Measurements from ENCODE around the gene TMEM11.

The TMEM11 gene

GRCh38 chr17:21215935-21216334, 2.0 kb upstream of the TMEM11 start:
- H3K27ac ChIP-seq (ENCODE audit: low read length): no peak overlapping the region
- H3K4me3 ChIP-seq (ENCODE audit: low read length): no peak overlapping the region

GRCh38 chr17:21214777-21215541, 998 bp upstream of the TMEM11 start:
- no peak for DNase-seq

More at GRCh38 chr17:21215935-21216334, 2.0 kb upstream of the TMEM11 start:
- no peaks in the 10 kb centered on the region for H3K9me3 ChIP-seq (replicated peaks; ENCODE audit: insufficient read depth, low read length)
- H3K9me2 ChIP-seq (replicated peaks; ENCODE audit: insufficient read depth, low read length): no peaks in the 10 kb centered on the region
- H3K4me2 ChIP-seq (ENCODE audit: low read depth, low read length): no peak overlapping the region
- H3K4me1 ChIP-seq (ENCODE audit: low read length): peaks cover 15% of the 10 kb centered on the region
- no peak for DNase-seq
- peaks cover 62% of the 10 kb centered on the region for H3K79me2 ChIP-seq (ENCODE audit: low read length)
- peaks cover 14% of the 10 kb centered on the region for H4K20me1 ChIP-seq (ENCODE audit: insufficient read depth, low read length)
- no peaks in the 10 kb centered on the region for H3K27me3 ChIP-seq (replicated peaks; ENCODE audit: insufficient read depth, low read length)
- H3F3A ChIP-seq (ENCODE audit: insufficient read depth, low read length): peaks cover 6% of the 10 kb centered on the region; the same call in 1 of the 2 replicates
- TF ChIP-seq EZH2 (optimal IDR thresholded peaks at IDR 0.05; ENCODE audit: low read depth, low read length): no peak
- no peak for TF ChIP-seq EZH2phosphoT487 (IDR thresholded peaks at IDR 0.05; ENCODE audit: low read length)
- no peak for TF ChIP-seq CTCF (IDR thresholded peaks at IDR 0.05; ENCODE audit: low read length)
- 0 out of 2 replicates have a peak, but pooled peaks cover under 1% of the 10 kb centered on the region for H3K36me3 ChIP-seq (replicated peaks; ENCODE audit: insufficient read depth, low read length)
- no peak overlapping the region for H2AFZ ChIP-seq (ENCODE audit: low read length)
- H3K9ac ChIP-seq (ENCODE audit: low read length): no peak overlapping the region

GRCh38 chr17:21213638-21214014, 335 bp downstream of the TMEM11 start:
- DNase-seq: peak; percentile 24
- no peaks in the 10 kb centered on the region for H3K9me2 ChIP-seq (replicated peaks; ENCODE audit: insufficient read depth, low read length)
- H3F3A ChIP-seq (ENCODE audit: insufficient read depth, low read length): peaks cover 6% of the 10 kb centered on the region; the same call in 1 of the 2 replicates
- H3K36me3 ChIP-seq (replicated peaks; ENCODE audit: insufficient read depth, low read length): 0 out of 2 replicates have a peak, but pooled peaks cover 3% of the 10 kb centered on the region
- H3K27me3 ChIP-seq (replicated peaks; ENCODE audit: insufficient read depth, low read length): no peaks in the 10 kb centered on the region
- H3K27ac ChIP-seq (ENCODE audit: low read length): peak overlapping the region; percentile 92; the same call in 1 of the 2 replicates
- peaks cover 34% of the 10 kb centered on the region for H4K20me1 ChIP-seq (ENCODE audit: insufficient read depth, low read length)
- peak overlapping the region; percentile 91 for H3K9ac ChIP-seq (ENCODE audit: low read length)
- no peaks in the 10 kb centered on the region for H3K9me3 ChIP-seq (replicated peaks; ENCODE audit: insufficient read depth, low read length)
- TF ChIP-seq CTCF (IDR thresholded peaks at IDR 0.05; ENCODE audit: low read length) (no peak), EZH2phosphoT487 (IDR thresholded peaks at IDR 0.05; ENCODE audit: low read length) (no peak), EZH2 (optimal IDR thresholded peaks at IDR 0.05; ENCODE audit: low read depth, low read length) (no peak)
- peaks cover 15% of the 10 kb centered on the region for H3K4me1 ChIP-seq (ENCODE audit: low read length)
- peak overlapping the region; percentile 79 for H3K4me3 ChIP-seq (ENCODE audit: low read length)
- peak overlapping the region; percentile 85 for H3K4me2 ChIP-seq (ENCODE audit: low read depth, low read length)
- peaks cover 81% of the 10 kb centered on the region for H3K79me2 ChIP-seq (ENCODE audit: low read length)
- H2AFZ ChIP-seq (ENCODE audit: low read length): peak overlapping the region; percentile 21; the same call in 1 of the 2 replicates

More at GRCh38 chr17:21214777-21215541, 998 bp upstream of the TMEM11 start:
- Histone ChIP-seq H3K9ac (ENCODE audit: low read length) (peak overlapping the region; percentile 91), H2AFZ (ENCODE audit: low read length) (peak overlapping the region; percentile 70), H3K4me2 (ENCODE audit: low read depth, low read length) (peak overlapping the region; percentile 93), H3K4me3 (ENCODE audit: low read length) (peak overlapping the region; percentile 79), H4K20me1 (ENCODE audit: insufficient read depth, low read length) (peaks cover 24% of the 10 kb centered on the region), H3K9me3 (replicated peaks; ENCODE audit: insufficient read depth, low read length) (no peaks in the 10 kb centered on the region), H3K27me3 (replicated peaks; ENCODE audit: insufficient read depth, low read length) (no peaks in the 10 kb centered on the region), H3F3A (ENCODE audit: insufficient read depth, low read length) (peaks cover 6% of the 10 kb centered on the region; the same call in 1 of the 2 replicates), H3K79me2 (ENCODE audit: low read length) (peaks cover 72% of the 10 kb centered on the region), H3K9me2 (replicated peaks; ENCODE audit: insufficient read depth, low read length) (no peaks in the 10 kb centered on the region), H3K4me1 (ENCODE audit: low read length) (peaks cover 15% of the 10 kb centered on the region), H3K36me3 (replicated peaks; ENCODE audit: insufficient read depth, low read length) (0 out of 2 replicates have a peak, but pooled peaks cover 3% of the 10 kb centered on the region), H3K27ac (ENCODE audit: low read length) (peak overlapping the region; percentile 92; the same call in 1 of the 2 replicates)
- TF ChIP-seq CTCF (IDR thresholded peaks at IDR 0.05; ENCODE audit: low read length): no peak
- no peak for TF ChIP-seq EZH2phosphoT487 (IDR thresholded peaks at IDR 0.05; ENCODE audit: low read length)
- no peak for TF ChIP-seq EZH2 (optimal IDR thresholded peaks at IDR 0.05; ENCODE audit: low read depth, low read length)

All from MM.1S (cell line).